Neuron (in vitro differentiated cells): ENCODE data around the gene ZNF280B.

Source experiments
- H2AFZ ChIP-seq: one replicate; pipeline ENCODE4 v1.6.1; 2013; ENCODE audit warnings: low read depth, mild to moderate bottlenecking, inconsistent platforms, low read length, moderate library complexity
- H3K27me3 ChIP-seq: one replicate; pipeline ENCODE4 v1.6.1; 2013; ENCODE audit warnings: low read length; ENCODE audit not compliant: insufficient read depth
- H3K36me3 ChIP-seq: one replicate; pipeline ENCODE4 v1.6.1; 2013; ENCODE audit warnings: low read length; ENCODE audit not compliant: insufficient read depth
- H3K4me1 ChIP-seq: one replicate; pipeline ENCODE4 v1.6.1; 2013; ENCODE audit warnings: low read length; ENCODE audit not compliant: insufficient read depth
- H3K4me3 ChIP-seq: 2 replicates; pipeline ENCODE4 v1.5.1; 2013; ENCODE audit warnings: mild to moderate bottlenecking, low read length, moderate library complexity
- H3K9me3 ChIP-seq: one replicate; pipeline ENCODE4 v1.6.1; 2013; ENCODE audit warnings: low read length

Gene ZNF280B

DNA sequence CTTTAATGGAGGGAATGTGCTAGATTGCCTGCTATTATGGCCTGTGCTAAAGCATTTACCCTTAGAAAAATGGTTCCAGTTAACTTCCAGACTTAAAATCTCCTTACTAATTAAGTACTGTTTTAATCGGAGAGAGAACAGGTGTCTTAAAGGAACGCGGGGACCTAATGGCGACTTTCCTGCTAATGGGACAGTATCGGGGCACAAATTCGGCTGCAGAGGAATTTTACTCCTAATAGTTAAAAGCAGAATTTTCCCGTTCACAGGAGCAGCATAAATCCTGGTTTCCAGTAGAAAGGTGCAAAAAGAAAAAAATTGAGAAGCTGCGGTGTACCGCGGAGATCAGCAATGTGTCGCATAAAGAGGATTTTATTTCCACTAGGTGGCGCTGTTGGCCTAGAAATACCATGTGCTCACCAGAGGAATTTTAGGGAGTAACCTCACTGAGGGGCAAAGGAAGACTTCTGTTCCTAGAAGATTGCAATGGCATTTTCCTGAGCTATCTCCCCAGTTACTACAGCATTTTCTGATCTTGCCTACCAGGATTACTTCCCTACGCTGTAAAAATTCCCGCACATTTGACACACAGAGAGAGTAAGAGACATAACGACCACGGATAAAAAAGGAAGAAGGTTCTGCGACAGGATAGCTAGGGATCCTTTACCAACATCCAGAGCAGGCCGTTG lies 44.5 kb downstream of the ZNF280B start:
- Histone ChIP-seq H3K9me3 (peaks cover 4% of the 10 kb centered on the region), H2AFZ (no peak overlapping the region), H3K27me3 (no peaks in the 10 kb centered on the region), H3K36me3 (no peaks in the 10 kb centered on the region), H3K4me3 (no peak overlapping the region), H3K4me1 (no peaks in the 10 kb centered on the region)

GRCh38 chr22:22462813-22463567 lies 45.6 kb downstream of the ZNF280B start:
- H3K4me3 ChIP-seq = no peak overlapping the region
- no peaks in the 10 kb centered on the region for H3K36me3 ChIP-seq
- no peak overlapping the region for H2AFZ ChIP-seq
- peaks cover 4% of the 10 kb centered on the region for H3K9me3 ChIP-seq
- H3K27me3 ChIP-seq = no peaks in the 10 kb centered on the region
- H3K4me1 ChIP-seq = no peaks in the 10 kb centered on the region

DNA sequence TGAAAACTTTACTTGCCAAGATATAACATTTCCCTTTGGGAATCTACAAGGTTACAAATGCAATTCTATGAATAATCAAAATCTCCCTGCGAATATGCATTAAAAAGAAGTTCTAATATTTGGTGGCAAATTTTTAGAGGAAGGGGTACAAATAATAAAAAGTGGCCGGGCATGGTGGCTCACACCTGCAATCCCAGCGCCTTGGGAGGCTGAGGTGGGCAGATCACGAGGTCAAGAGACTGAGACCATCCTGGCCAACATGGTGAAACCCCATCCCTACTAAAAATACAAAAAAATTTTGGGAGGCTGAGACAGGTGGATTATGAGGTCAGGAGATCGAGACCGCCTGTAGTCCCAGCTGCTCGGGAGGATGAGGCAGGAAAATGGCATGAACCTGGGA lies 47.0 kb downstream of the ZNF280B start:
- no peak overlapping the region for H3K4me3 ChIP-seq

GRCh38 chr22:22461111-22461510 lies 47.4 kb downstream of the ZNF280B start:
- H3K4me1 ChIP-seq = no peaks in the 10 kb centered on the region
- H3K9me3 ChIP-seq = peaks cover 4% of the 10 kb centered on the region
- H3K27me3 ChIP-seq = no peaks in the 10 kb centered on the region
- no peaks in the 10 kb centered on the region for H3K36me3 ChIP-seq
- H2AFZ ChIP-seq = no peak overlapping the region
- H3K4me3 ChIP-seq = no peak overlapping the region

More for the DNA sequence above, 47.0 kb downstream of the ZNF280B start:
- H2AFZ ChIP-seq = no peak overlapping the region
- H3K36me3 ChIP-seq = no peaks in the 10 kb centered on the region
- H3K27me3 ChIP-seq = no peaks in the 10 kb centered on the region
- H3K9me3 ChIP-seq = peaks cover 4% of the 10 kb centered on the region
- H3K4me1 ChIP-seq = no peaks in the 10 kb centered on the region

DNA sequence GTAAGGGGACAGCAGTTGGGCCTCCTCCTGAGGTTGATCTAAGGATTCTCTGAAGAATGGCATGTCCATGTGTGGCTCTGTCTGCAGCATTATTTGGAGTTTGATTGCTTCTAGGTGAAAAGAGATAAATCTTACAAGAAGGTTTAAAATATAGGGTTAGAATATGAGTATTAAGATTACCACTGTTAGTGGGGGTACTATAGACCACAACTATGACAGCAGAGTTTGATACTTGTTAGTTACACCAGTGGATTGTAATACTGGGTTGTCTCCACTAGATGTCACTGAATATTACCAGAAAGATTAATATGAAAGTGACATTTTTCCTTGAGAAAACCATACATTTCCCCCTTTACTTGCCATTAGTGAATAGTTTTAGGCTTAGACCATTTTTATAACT lies 47.9 kb downstream of the ZNF280B start:
- Histone ChIP-seq H3K4me1 (no peaks in the 10 kb centered on the region), H3K9me3 (peaks cover 4% of the 10 kb centered on the region), H3K36me3 (no peaks in the 10 kb centered on the region), H2AFZ (no peak overlapping the region), H3K4me3 (no peak overlapping the region), H3K27me3 (no peaks in the 10 kb centered on the region)

- no peaks in the 10 kb centered on the region for H3K36me3 ChIP-seq
- no peak overlapping the region for H3K4me3 ChIP-seq
- no peaks in the 10 kb centered on the region for H3K4me1 ChIP-seq
- H2AFZ ChIP-seq = no peak overlapping the region
- H3K27me3 ChIP-seq = no peaks in the 10 kb centered on the region
- peaks cover 4% of the 10 kb centered on the region for H3K9me3 ChIP-seq
Observed at GRCh38 chr22:22460060-22460459, 48.5 kb downstream of the ZNF280B start.

- H3K27me3 ChIP-seq = peaks cover 3% of the 10 kb centered on the region
- peaks cover 4% of the 10 kb centered on the region for H3K9me3 ChIP-seq
- no peak overlapping the region for H3K4me3 ChIP-seq
- H3K36me3 ChIP-seq = no peaks in the 10 kb centered on the region
- H3K4me1 ChIP-seq = no peaks in the 10 kb centered on the region
- no peak overlapping the region for H2AFZ ChIP-seq
Observed at GRCh38 chr22:22458896-22459588, 49.5 kb downstream of the ZNF280B start.

DNA sequence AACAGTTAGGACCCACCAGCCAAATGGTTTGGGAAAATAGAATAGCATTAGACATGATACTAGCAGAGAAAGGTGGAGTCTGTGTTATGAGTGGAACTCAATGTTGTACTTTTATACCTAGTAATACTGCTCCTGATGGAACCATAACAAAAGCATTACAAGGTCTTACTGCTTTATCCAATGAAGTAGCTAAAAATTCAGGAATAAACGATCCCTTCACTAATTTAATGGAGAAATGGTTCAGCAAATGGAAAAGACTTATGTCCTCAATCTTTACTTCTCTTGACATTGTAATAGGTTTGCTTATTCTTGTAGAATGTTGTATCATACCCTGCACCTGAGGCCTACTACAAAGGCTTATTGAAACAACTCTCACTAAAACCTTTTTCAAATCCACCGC lies 50.2 kb downstream of the ZNF280B start:
- H2AFZ ChIP-seq = no peak overlapping the region
- peaks cover 4% of the 10 kb centered on the region for H3K27me3 ChIP-seq
- peaks cover 4% of the 10 kb centered on the region for H3K9me3 ChIP-seq
- H3K36me3 ChIP-seq = no peaks in the 10 kb centered on the region
- H3K4me1 ChIP-seq = no peaks in the 10 kb centered on the region
- no peak overlapping the region for H3K4me3 ChIP-seq

DNA sequence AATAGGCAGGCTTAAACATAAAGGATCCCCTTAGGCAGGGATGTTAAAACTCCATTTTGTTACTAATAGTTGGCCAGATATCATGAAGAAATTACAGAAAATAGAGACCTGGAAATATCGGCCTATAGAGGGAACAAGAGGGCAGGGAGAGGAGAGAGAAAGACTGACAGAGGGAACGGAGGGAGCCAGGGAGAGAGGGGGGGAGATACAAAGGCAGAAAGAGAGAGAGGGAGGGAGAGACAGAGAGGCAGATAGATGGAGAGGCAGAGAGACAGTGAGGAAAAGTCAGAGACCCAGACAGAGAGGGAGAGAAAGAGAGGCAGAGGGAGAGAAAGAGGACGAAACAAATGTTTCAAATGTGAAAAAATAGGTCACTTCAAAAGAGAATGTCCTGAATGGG lies 53.5 kb downstream of the ZNF280B start:
- Histone ChIP-seq H3K4me1 (no peaks in the 10 kb centered on the region), H3K27me3 (peaks cover 4% of the 10 kb centered on the region), H3K9me3 (peaks cover 4% of the 10 kb centered on the region), H2AFZ (no peak overlapping the region), H3K36me3 (no peaks in the 10 kb centered on the region), H3K4me3 (no peak overlapping the region)

GRCh38 chr22:22452996-22453686 lies 55.4 kb downstream of the ZNF280B start:
- H3K27me3 ChIP-seq = peaks cover 4% of the 10 kb centered on the region
- no peaks in the 10 kb centered on the region for H3K9me3 ChIP-seq
- H3K4me3 ChIP-seq = no peak overlapping the region
- no peaks in the 10 kb centered on the region for H3K4me1 ChIP-seq
- no peak overlapping the region for H2AFZ ChIP-seq
- no peaks in the 10 kb centered on the region for H3K36me3 ChIP-seq

GRCh38 chr22:22452211-22452610 lies 56.3 kb downstream of the ZNF280B start:
- Histone ChIP-seq H3K27me3 (peaks cover 4% of the 10 kb centered on the region), H3K9me3 (no peaks in the 10 kb centered on the region), H3K4me3 (no peak overlapping the region)

DNA sequence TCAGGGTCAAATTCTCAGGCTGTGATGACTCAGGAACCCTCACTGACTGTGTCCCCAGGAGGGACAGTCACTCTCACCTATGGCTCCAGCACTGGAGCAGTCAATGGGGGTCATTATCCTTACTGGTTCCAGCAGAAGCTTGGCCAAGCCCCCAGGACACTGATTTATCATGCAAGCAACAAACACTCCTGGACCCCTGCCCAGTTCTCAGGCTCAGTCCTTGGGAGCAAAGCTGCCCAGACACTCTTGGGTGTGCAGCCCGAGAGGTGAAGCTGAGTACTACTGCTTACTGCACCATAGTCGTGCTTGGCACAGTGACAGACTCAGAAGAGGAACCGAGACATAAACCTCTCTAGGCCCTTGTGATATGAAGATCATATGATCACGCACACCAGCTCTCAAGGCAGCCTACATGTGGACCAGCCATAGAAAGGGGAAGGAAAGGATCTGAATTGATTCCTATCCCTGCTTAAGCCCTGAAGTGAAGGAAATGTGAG lies 58.2 kb downstream of the ZNF280B start:
- Histone ChIP-seq H3K27me3 (peaks cover 4% of the 10 kb centered on the region), H2AFZ (no peak overlapping the region), H3K9me3 (no peaks in the 10 kb centered on the region), H3K4me3 (no peak overlapping the region), H3K4me1 (no peaks in the 10 kb centered on the region), H3K36me3 (no peaks in the 10 kb centered on the region)

More at GRCh38 chr22:22452211-22452610, 56.3 kb downstream of the ZNF280B start:
- Histone ChIP-seq H3K36me3 (no peaks in the 10 kb centered on the region), H2AFZ (no peak overlapping the region), H3K4me1 (no peaks in the 10 kb centered on the region)
